GM19372 (cell line): ENCODE data around the gene PPP1R9B.

Source experiments
- ATAC-seq: cut with Tn5 transposase; IDR thresholded peaks from one replicate; pipeline ENCODE4 v1.9.1; 2021; ENCODE audit warnings: mild to moderate bottlenecking, low read depth, moderate library complexity; ENCODE audit not compliant: unreplicated experiment

The PPP1R9B gene

GRCh38 chr17:50175035-50175807, 24.7 kb upstream of the PPP1R9B start:
- no peak for ATAC-seq

GRCh38 chr17:50174444-50174843, 24.0 kb upstream of the PPP1R9B start:
- no peak for ATAC-seq

GRCh38 chr17:50173335-50173941, 23.0 kb upstream of the PPP1R9B start:
- ATAC-seq: no peak

DNA sequence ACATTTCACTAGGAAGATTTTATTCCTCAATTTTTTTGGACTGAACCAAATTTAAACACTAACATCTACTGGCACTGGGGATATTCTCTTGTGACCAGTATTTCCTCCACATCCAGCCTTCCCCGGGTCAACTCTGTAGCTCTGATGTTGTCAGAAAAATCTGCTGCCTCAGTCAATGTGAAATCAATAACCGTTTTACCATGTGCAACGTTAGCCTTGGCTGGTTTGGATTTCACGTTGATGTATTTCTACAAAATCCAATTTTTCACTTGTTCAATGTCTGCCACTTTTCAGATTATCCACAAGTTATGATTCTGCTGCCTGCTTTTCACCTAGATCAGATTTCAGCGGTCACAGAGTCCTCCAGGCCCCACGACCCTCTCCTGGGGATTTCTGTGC, 22.5 kb upstream of the PPP1R9B start:
- ATAC-seq: no peak

GRCh38 chr17:50172130-50172529, 21.7 kb upstream of the PPP1R9B start:
- no peak for ATAC-seq

DNA sequence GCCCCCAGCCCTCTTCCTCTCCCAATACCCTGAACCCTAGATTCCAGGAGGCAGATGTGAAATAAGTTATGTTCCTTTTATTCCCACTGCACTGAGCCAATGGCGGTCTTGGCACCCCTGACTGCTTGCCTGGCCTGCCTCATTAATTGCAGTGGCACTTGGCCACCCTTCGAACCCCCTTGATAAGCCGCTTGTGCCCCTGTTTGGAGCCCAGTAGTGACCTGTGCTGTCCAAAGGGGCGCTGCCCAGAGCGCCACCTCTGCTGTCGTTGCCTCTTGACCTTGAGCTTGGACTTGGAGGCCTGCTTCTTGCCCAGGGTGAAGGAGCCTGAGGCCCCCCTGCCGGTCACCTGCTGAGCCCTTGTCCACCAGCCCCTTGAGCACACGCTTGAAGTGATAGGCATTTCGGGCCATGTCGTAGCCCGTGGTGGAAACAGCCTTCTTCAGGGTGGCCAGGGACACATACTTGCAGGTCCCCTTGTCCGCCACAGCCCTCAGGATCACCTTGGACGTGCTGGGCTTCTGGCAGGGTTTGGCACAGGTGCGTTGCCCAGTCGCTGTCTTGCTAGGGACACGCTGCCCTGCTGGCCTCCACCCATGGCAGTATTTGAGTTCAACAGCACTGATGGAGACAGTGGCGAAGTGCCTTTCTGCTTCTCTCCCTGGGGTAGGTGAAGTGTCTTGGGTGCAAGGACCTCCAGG, 21.0 kb upstream of the PPP1R9B start:
- ATAC-seq: no peak

DNA sequence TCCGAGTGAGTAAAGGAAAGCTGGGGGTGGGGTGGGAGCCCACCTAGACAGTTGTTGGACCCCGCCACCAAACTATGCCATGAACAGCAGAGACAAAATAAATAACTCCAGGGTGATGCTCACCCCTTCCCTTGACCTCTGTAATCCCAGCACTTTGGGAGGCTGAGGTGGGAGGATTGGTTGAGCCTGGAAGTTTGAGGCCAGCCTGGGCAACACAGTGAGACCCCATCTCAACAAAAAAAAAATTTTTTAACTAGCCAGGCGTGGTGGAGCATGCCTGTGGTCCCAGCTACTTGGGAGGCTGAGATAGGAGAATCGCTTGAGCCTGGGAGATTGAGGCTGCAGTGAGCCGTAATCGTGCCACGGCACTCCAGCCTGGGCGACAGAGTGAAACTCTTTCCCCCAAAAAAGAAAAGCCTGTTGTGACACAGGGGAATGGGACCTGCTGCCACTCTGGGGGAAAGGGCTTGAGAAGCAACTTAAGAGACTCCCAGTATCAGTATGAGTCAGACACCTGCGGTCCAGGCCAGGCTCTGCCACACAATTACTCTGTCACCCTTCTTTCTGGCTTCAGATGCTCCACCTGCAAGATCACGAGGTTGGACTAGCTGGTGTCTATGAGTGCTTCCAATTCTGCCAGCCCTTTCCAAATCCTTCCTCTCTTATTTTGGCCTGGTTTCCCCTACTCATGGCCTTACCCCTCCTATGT, 20.3 kb upstream of the PPP1R9B start:
- ATAC-seq: no peak

GRCh38 chr17:50169881-50170459, 19.5 kb upstream of the PPP1R9B start:
- no peak for ATAC-seq

DNA sequence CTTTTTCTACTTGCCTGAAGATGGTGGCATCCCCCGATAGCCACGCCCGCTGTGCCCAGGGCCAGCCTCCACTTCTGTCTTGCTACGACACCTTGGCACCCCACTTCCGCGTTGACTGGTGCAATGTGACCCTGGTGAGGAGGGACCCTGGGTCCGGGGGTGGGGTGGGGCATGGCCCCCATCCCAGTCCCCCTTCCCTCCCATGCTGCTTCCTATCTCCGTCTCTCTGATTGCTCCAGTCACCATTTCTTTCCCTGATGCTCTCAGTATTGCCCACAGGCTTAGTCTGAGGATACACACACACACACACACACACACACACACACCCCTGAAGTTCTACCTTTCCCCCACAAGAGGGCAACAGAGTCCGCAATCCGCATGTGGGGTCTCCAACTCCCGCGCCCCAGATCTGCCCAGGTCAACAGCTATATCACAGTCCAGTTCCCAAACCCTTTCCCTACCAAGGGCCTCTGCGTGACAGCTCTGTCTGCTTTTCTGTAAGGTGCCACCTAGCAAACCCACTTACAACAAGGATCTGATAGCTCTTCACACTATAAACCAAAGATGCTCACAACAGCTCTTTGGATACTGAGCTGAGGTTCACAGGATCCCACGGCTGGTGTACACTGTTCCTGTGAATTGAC, 18.8 kb upstream of the PPP1R9B start:
- no peak for ATAC-seq

DNA sequence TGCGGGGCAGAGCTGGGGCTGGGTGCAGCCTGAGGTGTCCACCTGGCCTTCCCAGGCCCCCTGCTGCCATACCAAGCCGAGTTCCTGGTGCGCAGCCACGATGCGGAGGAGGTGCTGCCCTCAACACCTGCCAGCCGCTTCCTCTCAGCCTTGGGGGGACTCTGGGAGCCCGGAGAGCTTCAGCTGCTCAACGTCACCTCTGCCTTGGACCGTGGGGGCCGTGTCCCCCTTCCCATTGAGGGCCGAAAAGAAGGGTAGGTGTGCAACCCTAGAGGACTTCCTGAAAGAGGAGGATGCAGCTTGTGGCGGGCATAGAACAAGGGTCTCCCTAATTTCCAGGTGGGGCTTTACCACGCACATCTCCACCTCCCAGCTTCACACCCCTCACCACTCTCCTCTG, 17.8 kb upstream of the PPP1R9B start:
- no peak for ATAC-seq

GRCh38 chr17:50167371-50167770, 16.9 kb upstream of the PPP1R9B start:
- no peak for ATAC-seq

DNA sequence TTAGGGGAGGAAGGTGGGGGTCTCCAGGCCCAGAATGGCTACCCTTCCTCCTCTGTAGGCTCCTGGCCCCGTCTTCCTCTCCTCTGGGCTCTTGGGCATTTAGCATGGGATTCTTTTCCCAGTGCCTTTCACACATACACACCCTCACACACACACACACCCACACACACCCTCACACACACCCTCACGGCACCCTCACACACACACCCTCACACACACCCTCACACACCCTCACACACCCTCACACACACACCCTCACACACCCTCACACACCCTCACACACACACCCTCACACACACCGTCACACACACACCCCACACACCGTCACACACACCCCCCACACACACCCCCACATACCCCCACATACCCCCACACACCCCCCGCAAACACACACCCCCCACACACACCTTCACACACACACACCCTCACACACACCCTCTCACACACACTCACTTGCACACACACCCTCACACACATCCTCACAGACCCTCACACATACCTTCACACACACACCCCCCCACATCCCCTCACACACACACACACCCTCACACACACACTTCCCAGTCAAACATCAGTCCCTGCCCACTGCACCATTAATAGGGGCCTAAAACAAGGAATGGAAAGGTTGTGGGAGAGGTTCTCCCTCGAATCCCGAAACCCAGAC, 16.2 kb upstream of the PPP1R9B start:
- ATAC-seq: no peak

DNA sequence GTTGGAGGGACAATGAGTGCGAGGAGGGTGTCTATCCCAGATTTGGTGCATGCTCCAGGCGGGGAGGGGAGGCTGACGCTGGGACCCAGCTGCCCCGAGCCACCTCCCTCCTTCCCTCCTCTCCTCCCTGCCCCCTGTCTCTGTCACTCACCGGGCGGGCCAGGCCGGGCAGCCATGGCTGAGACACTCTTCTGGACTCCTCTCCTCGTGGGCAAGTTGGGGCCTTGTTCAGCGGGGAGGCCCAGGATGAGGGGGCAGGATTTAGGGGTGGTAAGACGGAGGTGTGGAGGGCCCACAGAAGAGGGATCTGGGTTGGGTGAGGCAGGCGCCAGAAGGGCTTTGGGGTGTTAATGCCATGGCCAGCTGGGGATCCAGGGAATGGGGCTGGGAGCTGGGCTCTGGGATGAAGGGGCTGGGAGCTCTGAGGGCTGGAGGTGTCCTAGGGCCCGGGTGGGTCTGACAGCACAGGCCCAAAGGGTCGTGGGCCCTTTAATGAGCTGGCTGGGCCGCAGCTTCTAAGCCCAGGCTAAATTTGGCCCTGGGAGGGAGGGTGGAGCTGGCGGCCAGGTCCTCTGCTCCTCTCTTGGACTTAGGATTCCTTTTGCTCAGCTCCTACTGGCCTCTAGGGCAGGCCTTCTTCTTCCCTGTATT, 15.5 kb upstream of the PPP1R9B start, which contains the start of gene SGCA:
Gene SGCA, plus strand, starts transcription at position 139 of the 651 bp plus-strand sequence. Its CDS starts 36 bp downstream, at position 175.
- ATAC-seq: no peak

DNA sequence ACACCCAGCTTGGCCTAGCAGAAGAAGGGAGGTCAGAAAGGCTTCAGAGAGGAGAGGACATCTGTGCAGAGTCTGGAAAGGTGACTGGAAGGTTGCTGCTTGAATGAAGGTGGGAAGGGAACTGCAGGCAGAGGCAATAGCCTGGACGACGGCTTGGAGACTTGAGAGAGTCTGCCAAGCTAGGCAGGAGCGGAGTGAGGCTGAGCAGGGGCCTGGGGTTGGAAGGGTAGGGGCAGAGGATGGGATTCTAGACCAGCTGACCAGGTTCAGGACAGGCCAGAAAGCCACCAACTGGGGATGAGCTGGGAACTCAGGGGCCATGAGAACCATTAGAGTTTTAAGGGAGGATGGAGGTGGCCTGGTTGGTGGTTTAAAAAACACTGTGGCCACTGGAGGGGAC, 15.0 kb upstream of the PPP1R9B start:
- ATAC-seq: no peak

- ATAC-seq: no peak
Observed at GRCh38 chr17:50165066-50165465, 14.6 kb upstream of the PPP1R9B start.

DNA sequence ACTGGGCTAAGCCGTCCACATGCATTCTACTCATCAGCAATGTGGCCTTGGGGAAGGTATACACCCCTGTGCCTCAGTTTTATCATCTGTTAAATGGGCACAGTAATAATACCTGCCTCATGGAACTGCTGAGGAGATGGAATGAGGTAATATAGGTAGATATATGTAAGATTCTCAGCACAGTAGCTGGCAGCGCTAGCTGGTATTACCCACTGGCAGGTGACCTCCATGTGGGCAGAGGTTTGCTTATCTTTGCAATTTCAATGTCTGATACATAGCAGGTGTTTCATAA, 14.2 kb upstream of the PPP1R9B start:
- ATAC-seq: no peak

- ATAC-seq: no peak
Observed at GRCh38 chr17:50163843-50164696, 13.6 kb upstream of the PPP1R9B start.

GRCh38 chr17:50162466-50163254, 12.2 kb upstream of the PPP1R9B start:
- no peak for ATAC-seq
